GM12878 (cell line): Measurements from ENCODE around the gene TMX3.

Experiments
- ASH2L ChIP-seq: fragments of 300-600, 200-600 bp; sonication (generic); IDR thresholded peaks from 2 replicates; pipeline ENCODE4 v1.6.1; 2017; ENCODE audit warnings: low read depth, mild to moderate bottlenecking, borderline replicate concordance
- CTCF ChIP-seq, 3 experiments: IDR thresholded peaks in 2 of 3; conservative IDR thresholded peaks in 1 of 3; 2 replicates each; pipeline ENCODE4 v1.5.1; 2011; ENCODE audit warnings: low read depth in 3 of 3, low read length in 3 of 3, mild to moderate bottlenecking in 3 of 3, control low read depth in 2 of 3, moderate library complexity in 2 of 3, inconsistent platforms in 1 of 3, mixed read lengths in 1 of 3; ENCODE audit not compliant: control insufficient read depth in 2 of 3, insufficient read depth in 1 of 3; ENCODE audit errors: extremely low read depth in 1 of 3
- ETV6 ChIP-seq, 2 experiments: fragments of 450-650 bp in 1 of 2; IDR thresholded peaks in 1 of 2; conservative IDR thresholded peaks in 1 of 2; 2 replicates each; pipeline ENCODE4 v1.6.1; 2014; ENCODE audit warnings: antibody characterized with exemption in 1 of 2, borderline replicate concordance in 1 of 2, low read depth in 1 of 2, mild to moderate bottlenecking in 1 of 2, moderate library complexity in 1 of 2
- RAD21 ChIP-seq: IDR thresholded peaks from 2 replicates; pipeline ENCODE4 v1.6.1; 2011; ENCODE audit warnings: mild to moderate bottlenecking, low read depth, low read length, moderate library complexity; ENCODE audit not compliant: insufficient read depth
- RCOR1 ChIP-seq: conservative IDR thresholded peaks from 2 replicates; pipeline ENCODE4 v1.6.1; 2012; ENCODE audit warnings: low read depth, low read length, improper control_type of control experiment
- TAF1 ChIP-seq: IDR thresholded peaks from 2 replicates; pipeline ENCODE4 v1.6.1; 2011; ENCODE audit warnings: mild to moderate bottlenecking, low read depth, low read length, borderline replicate concordance
- TF ChIP-seq, protein P1 (sequence below): IDR thresholded peaks from 2 replicates; pipeline ENCODE4 v1.6.1; 2011; ENCODE audit warnings: low read depth, low read length, improper control_type of control experiment, borderline replicate concordance

- no peak for TF ChIP-seq ETV6 (conservative IDR thresholded peaks at IDR 0.05 in 1 of 2, IDR thresholded peaks at IDR 0.05 in 1 of 2; ENCODE audit: borderline replicate concordance in 1 of 2, low read depth in 1 of 2)
- no peak for TF ChIP-seq ASH2L
- TF ChIP-seq RAD21, result no peak
- no peak for TF ChIP-seq TAF1
- no peak for TF ChIP-seq CTCF (IDR thresholded peaks at IDR 0.05 in 2 of 3, conservative IDR thresholded peaks at IDR 0.05 in 1 of 3; ENCODE audit: control insufficient read depth in 2 of 3, extremely low read depth in 1 of 3, insufficient read depth in 1 of 3, low read depth in 3 of 3, low read length in 3 of 3)
- TF ChIP-seq, protein P1, sequence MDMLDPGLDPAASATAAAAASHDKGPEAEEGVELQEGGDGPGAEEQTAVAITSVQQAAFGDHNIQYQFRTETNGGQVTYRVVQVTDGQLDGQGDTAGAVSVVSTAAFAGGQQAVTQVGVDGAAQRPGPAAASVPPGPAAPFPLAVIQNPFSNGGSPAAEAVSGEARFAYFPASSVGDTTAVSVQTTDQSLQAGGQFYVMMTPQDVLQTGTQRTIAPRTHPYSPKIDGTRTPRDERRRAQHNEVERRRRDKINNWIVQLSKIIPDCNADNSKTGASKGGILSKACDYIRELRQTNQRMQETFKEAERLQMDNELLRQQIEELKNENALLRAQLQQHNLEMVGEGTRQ, result no peak
- TF ChIP-seq RCOR1, result no peak
Measured at GRCh38 chr18:68638613-68639012, 76.3 kb downstream of the TMX3 start.
